Erythroblast (primary cell): ENCODE measurements around the gene SOAT2.

ENCODE experiments used
- GATA1 ChIP-seq: IDR thresholded peaks from 2 replicates; pipeline ENCODE4 v1.6.1; 2011; ENCODE audit warnings: low read depth, mild to moderate bottlenecking, control low read depth, low read length, moderate library complexity
- POLR2A ChIP-seq: IDR thresholded peaks from 2 replicates; pipeline ENCODE4 v1.6.1; 2011; ENCODE audit warnings: mild to moderate bottlenecking, low read length

- TF ChIP-seq POLR2A (no peak), GATA1 (no peak)
Measured at GRCh38 chr12:53077030-53077429, 26.3 kb upstream of the SOAT2 start.
